MM.1S (cell line): ENCODE measurements around the gene AGBL1.

Experiments used
- DNase-seq: peaks from one replicate; pipeline ENCODE4 v3.0.0-alpha.2; 2015
- H2AFZ ChIP-seq: fragments of 300-600 bp; sonication (generic); 2 replicates; pipeline ENCODE4 v1.6.0; 2016; ENCODE audit warnings: antibody characterized with exemption, low read length
- H3F3A ChIP-seq: fragments of 300-600 bp; sonication (generic); 2 replicates; pipeline ENCODE4 v1.6.1; 2016; ENCODE audit warnings: mild to moderate bottlenecking, antibody characterized with exemption, low read length, moderate library complexity, mixed read lengths; ENCODE audit not compliant: insufficient read depth
- H3K27ac ChIP-seq: fragments of 300-600 bp; sonication (generic); 2 replicates; pipeline ENCODE4 v1.5.1; 2016; ENCODE audit warnings: mild to moderate bottlenecking, low read length
- H3K27me3 ChIP-seq: fragments of 300-600 bp; sonication (generic); replicated peaks from 2 replicates; pipeline ENCODE4 v1.6.0; 2016; ENCODE audit warnings: low read length; ENCODE audit not compliant: insufficient read depth
- H3K36me3 ChIP-seq: fragments of 300-600 bp; sonication (generic); replicated peaks from 2 replicates; pipeline ENCODE4 v1.6.1; 2016; ENCODE audit warnings: mild to moderate bottlenecking, low read length, mixed read lengths; ENCODE audit not compliant: insufficient read depth
- H3K4me1 ChIP-seq: fragments of 300-600 bp; sonication (generic); 2 replicates; pipeline ENCODE4 v1.6.1; 2016; ENCODE audit warnings: low read length, mixed read lengths
- H3K4me2 ChIP-seq: fragments of 300-600 bp; sonication (generic); 2 replicates; pipeline ENCODE4 v1.6.0; 2016; ENCODE audit warnings: low read depth, low read length
- H3K4me3 ChIP-seq: fragments of 300-600 bp; sonication (generic); 2 replicates; pipeline ENCODE4 v1.5.1; 2016; ENCODE audit warnings: low read length, mixed read lengths
- H3K79me2 ChIP-seq: fragments of 300-600 bp; sonication (generic); 2 replicates; pipeline ENCODE4 v1.6.1; 2016; ENCODE audit warnings: mixed run types, low read length, mixed read lengths
- H3K9ac ChIP-seq: fragments of 300-600 bp; sonication (generic); 2 replicates; pipeline ENCODE4 v1.6.1; 2016; ENCODE audit warnings: low read length, mixed read lengths
- H3K9me2 ChIP-seq: fragments of 300-600 bp; sonication (generic); replicated peaks from 2 replicates; pipeline ENCODE4 v1.6.1; 2016; ENCODE audit warnings: mild to moderate bottlenecking, low read length, mixed read lengths; ENCODE audit not compliant: insufficient read depth
- H3K9me3 ChIP-seq: fragments of 300-600 bp; sonication (generic); replicated peaks from 2 replicates; pipeline ENCODE4 v1.6.1; 2016; ENCODE audit warnings: mild to moderate bottlenecking, low read length, mixed read lengths; ENCODE audit not compliant: insufficient read depth
- H4K20me1 ChIP-seq: fragments of 300-600 bp; sonication (generic); 2 replicates; pipeline ENCODE4 v1.6.1; 2016; ENCODE audit warnings: mild to moderate bottlenecking, low read length, moderate library complexity, mixed read lengths; ENCODE audit not compliant: insufficient read depth
- CTCF ChIP-seq: fragments of 300-600 bp; sonication (generic); IDR thresholded peaks from 2 replicates; pipeline ENCODE4 v1.5.1; 2016; ENCODE audit warnings: antibody characterized with exemption, low read length, mixed read lengths
- EZH2 ChIP-seq: fragments of 300-600 bp; sonication (generic); optimal IDR thresholded peaks from 2 replicates; pipeline ENCODE3; 2017; ENCODE audit warnings: low read depth, mild to moderate bottlenecking, antibody characterized with exemption, low read length, mixed read lengths
- EZH2phosphoT487 ChIP-seq: fragments of 300-600 bp; sonication (generic); IDR thresholded peaks from 2 replicates; pipeline ENCODE4 v1.6.1; 2018; ENCODE audit warnings: antibody characterized with exemption, low read length

Gene AGBL1

GRCh38 chr15:86042226-86042625 lies 37.4 kb upstream of the AGBL1 start:
- H3K4me2 ChIP-seq = no peak overlapping the region
- no peaks in the 10 kb centered on the region for H3K9me2 ChIP-seq
- DNase-seq = no peak
- no peaks in the 10 kb centered on the region for H3K79me2 ChIP-seq
- H3K9me3 ChIP-seq = no peaks in the 10 kb centered on the region
- no peaks in the 10 kb centered on the region for H3K27me3 ChIP-seq
- H3K4me1 ChIP-seq = peaks cover 12% of the 10 kb centered on the region
- no peak overlapping the region for H2AFZ ChIP-seq
- TF ChIP-seq CTCF (no peak), EZH2 (no peak), EZH2phosphoT487 (no peak)
- H3K36me3 ChIP-seq = no peaks in the 10 kb centered on the region
- H3K4me3 ChIP-seq = no peak overlapping the region
- H3K9ac ChIP-seq = no peak overlapping the region
- H4K20me1 ChIP-seq = no peaks in the 10 kb centered on the region
- peaks cover 8% of the 10 kb centered on the region for H3F3A ChIP-seq
- no peak overlapping the region for H3K27ac ChIP-seq

GRCh38 chr15:86044981-86045380 lies 34.7 kb upstream of the AGBL1 start:
- Histone ChIP-seq H3K9ac (peak overlapping the region; percentile 12; the same call in 1 of the 2 replicates), H3K79me2 (no peaks in the 10 kb centered on the region), H3K4me1 (peaks cover 12% of the 10 kb centered on the region), H3K27me3 (no peaks in the 10 kb centered on the region), H2AFZ (peak overlapping the region; percentile 73), H3K4me2 (peak overlapping the region; percentile 40), H3K9me3 (no peaks in the 10 kb centered on the region), H3F3A (peaks cover 8% of the 10 kb centered on the region), H3K27ac (peak overlapping the region; percentile 60; the same call in 1 of the 2 replicates), H3K9me2 (no peaks in the 10 kb centered on the region), H3K4me3 (no peak overlapping the region; the same call in 1 of the 2 replicates), H3K36me3 (no peaks in the 10 kb centered on the region), H4K20me1 (no peaks in the 10 kb centered on the region)
- peak; percentile 89 for DNase-seq
- TF ChIP-seq EZH2 (no peak), CTCF (peak; percentile 63)

GRCh38 chr15:86054338-86054737 lies 25.3 kb upstream of the AGBL1 start:
- H3K27ac ChIP-seq = no peak overlapping the region
- H3K36me3 ChIP-seq = no peaks in the 10 kb centered on the region
- no peaks in the 10 kb centered on the region for H3K27me3 ChIP-seq
- no peaks in the 10 kb centered on the region for H4K20me1 ChIP-seq
- no peak overlapping the region for H3K4me2 ChIP-seq
- no peaks in the 10 kb centered on the region for H3K9me3 ChIP-seq
- H3F3A ChIP-seq = no peaks in the 10 kb centered on the region
- H3K4me1 ChIP-seq = no peaks in the 10 kb centered on the region
- TF ChIP-seq EZH2phosphoT487 (no peak), EZH2 (no peak), CTCF (no peak)
- H3K79me2 ChIP-seq = no peaks in the 10 kb centered on the region
- H3K4me3 ChIP-seq = no peak overlapping the region
- H2AFZ ChIP-seq = no peak overlapping the region
- no peaks in the 10 kb centered on the region for H3K9me2 ChIP-seq
- H3K9ac ChIP-seq = no peak overlapping the region
- DNase-seq = no peak
